Measurements from ENCODE around the gene CHKB. TPM values are rescaled to one million over a fixed set of nuclear protein-coding genes. Genes with fewer than 3 reads are reported as not detected.

CHKB gene
- total RNA-seq, 1 donor from 2014 or later = 88.1 TPM

DNA sequence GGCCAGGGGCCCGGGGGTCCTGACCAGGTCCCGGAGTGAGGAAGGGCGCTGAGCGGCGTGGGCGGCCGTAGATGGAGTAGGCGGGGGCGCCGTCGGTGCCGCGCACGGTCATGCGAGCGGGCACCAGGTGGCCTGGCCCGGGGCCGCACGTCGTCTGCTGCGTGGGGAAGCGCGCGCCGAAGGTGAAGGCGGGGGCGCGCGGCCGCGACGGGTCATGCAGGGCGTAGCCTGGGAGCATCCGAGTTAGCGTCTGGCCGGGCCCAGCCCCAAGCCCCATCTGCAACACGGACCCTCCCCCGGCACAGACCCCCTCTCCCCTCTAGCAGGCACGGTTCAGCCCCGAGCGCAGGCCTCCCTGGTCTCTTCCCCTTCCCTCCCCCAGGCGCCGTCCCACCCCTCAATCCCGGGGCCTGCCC is 51.1 kb downstream of the CHKB start:
- H3K27me3 Mint-ChIP-seq (ENCODE audit: low read depth) = peaks cover 81% of the 10 kb centered on the region
- H3K27ac Mint-ChIP-seq (ENCODE audit: unreplicated experiment) = no peak overlapping the region
- no peak overlapping the region for H3K4me3 Mint-ChIP-seq
- no peak for DNase-seq (ENCODE audit: low read depth, low spot score)
- peaks cover 29% of the 10 kb centered on the region for H3K4me1 Mint-ChIP-seq
- H3K9me3 Mint-ChIP-seq = no peaks in the 10 kb centered on the region
- TF ChIP-seq, protein P1, sequence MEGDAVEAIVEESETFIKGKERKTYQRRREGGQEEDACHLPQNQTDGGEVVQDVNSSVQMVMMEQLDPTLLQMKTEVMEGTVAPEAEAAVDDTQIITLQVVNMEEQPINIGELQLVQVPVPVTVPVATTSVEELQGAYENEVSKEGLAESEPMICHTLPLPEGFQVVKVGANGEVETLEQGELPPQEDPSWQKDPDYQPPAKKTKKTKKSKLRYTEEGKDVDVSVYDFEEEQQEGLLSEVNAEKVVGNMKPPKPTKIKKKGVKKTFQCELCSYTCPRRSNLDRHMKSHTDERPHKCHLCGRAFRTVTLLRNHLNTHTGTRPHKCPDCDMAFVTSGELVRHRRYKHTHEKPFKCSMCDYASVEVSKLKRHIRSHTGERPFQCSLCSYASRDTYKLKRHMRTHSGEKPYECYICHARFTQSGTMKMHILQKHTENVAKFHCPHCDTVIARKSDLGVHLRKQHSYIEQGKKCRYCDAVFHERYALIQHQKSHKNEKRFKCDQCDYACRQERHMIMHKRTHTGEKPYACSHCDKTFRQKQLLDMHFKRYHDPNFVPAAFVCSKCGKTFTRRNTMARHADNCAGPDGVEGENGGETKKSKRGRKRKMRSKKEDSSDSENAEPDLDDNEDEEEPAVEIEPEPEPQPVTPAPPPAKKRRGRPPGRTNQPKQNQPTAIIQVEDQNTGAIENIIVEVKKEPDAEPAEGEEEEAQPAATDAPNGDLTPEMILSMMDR (conservative IDR thresholded peaks at IDR 0.05) = no peak
- peaks cover 3% of the 10 kb centered on the region for H3K36me3 Mint-ChIP-seq (ENCODE audit: low read depth)

DNA sequence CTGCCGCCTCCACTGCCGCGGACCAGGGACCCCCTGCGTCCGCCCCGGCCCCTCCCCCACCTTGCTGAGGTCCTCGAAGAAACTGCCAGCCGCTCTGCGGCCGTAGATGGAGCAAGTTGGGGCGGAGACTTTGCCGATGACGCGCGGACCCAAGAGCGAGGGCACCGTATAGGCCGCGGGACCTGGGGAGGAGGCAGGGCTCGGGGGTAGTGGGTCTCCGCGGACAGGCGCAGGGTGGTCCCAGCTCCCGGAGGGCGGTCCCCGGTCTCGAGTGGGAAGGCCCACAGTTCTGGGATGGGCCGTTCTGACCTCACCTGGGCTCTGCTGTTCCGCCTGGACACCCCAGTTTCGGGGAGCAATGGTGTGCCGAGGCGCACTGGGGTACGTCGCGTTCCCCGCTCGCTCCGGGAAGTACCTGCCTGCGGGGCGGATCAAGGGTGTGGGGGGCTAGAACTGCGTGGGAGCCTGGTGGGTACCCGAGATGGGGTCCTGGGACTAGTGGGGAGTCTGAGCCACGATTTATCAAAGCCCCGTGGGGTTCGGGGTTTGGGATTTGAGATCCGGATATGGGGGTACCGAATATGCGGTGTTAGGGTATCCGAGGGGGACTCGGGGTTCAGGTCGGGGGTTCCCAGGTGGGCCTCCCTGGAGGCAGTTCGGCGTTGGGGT is 51.6 kb downstream of the CHKB start:
- Mint-ChIP-seq H3K36me3 (ENCODE audit: low read depth) (peaks cover 3% of the 10 kb centered on the region), H3K4me3 (peak overlapping the region; percentile 59), H3K27ac (ENCODE audit: unreplicated experiment) (no peak overlapping the region), H3K27me3 (ENCODE audit: low read depth) (peaks cover 76% of the 10 kb centered on the region), H3K9me3 (no peaks in the 10 kb centered on the region), H3K4me1 (peaks cover 29% of the 10 kb centered on the region)
- DNase-seq (ENCODE audit: low read depth, low spot score) = peak; percentile 43
- TF ChIP-seq, protein P1 (conservative IDR thresholded peaks at IDR 0.05) = no peak

DNA sequence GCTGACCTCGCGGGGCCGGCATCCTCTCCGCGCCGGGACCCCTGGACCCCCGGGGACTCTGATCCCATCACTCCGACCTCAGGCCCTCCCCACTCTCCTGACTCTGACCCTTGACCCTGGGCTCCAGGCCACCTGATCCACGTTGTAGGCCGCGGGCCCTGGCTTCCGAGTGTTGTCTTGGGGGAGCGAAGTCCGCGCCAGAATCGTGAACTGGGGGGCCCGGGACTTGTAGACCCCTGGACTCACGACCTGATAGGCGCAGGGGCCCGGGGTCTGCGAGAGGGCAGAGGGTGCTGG is 52.1 kb downstream of the CHKB start:
- peaks cover 3% of the 10 kb centered on the region for H3K36me3 Mint-ChIP-seq (ENCODE audit: low read depth)
- H3K27me3 Mint-ChIP-seq (ENCODE audit: low read depth) = peaks cover 76% of the 10 kb centered on the region
- no peaks in the 10 kb centered on the region for H3K9me3 Mint-ChIP-seq
- H3K4me3 Mint-ChIP-seq = peak overlapping the region; percentile 59
- no peak for DNase-seq (ENCODE audit: low read depth, low spot score)
- no peak overlapping the region for H3K27ac Mint-ChIP-seq (ENCODE audit: unreplicated experiment)
- TF ChIP-seq, protein P1 (conservative IDR thresholded peaks at IDR 0.05) = no peak
- peaks cover 29% of the 10 kb centered on the region for H3K4me1 Mint-ChIP-seq

DNA sequence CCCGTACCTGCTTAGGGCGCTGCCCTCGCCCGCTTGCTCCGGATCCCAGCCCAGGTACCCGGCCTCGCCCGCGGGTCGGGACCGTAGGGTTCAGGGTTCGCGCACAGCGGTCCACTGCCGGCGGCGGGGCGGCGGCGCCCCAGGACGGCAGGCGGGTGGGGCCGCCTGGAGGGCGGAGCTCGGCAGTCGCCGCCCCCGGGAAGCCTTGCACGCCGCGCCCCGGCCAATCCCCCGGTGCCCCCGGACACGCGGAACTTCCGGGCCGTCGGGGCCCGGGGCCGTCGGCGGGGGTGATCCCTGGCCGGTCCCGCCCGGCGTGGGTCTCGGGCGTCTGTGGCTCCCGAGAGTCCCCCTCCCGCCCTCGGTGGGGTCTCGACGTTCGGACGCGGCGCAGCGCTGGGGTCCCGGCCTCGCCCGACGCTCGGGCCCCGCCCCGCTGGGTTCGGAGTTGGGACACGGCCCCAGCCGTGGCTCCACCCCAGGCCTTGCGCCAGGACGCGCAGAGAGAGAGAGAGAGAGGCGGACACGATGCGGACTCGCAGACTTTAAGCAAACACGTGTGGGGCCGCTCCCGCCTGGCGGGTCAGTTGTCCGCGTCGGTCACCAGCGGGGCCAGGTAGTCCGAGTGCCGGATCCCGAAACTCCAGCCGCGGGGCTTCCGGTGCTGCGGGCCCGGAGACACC is 52.6 kb downstream of the CHKB start, which contains the start of gene TYMP:
Gene TYMP, minus strand, starts transcription at position 116 of the 683 bp plus-strand sequence. CDS start 303 bp downstream, outside the sequence.
- DNase-seq (ENCODE audit: low read depth, low spot score) = no peak
- H3K4me3 Mint-ChIP-seq = peak within 1 kb of the TSS; percentile 85
- H3K4me1 Mint-ChIP-seq = peaks cover 29% of the 10 kb centered on the region
- TF ChIP-seq, protein P1 (conservative IDR thresholded peaks at IDR 0.05) = no peak
- H3K9me3 Mint-ChIP-seq = no peaks in the 10 kb centered on the region
- no peak within 1 kb of the TSS for H3K27ac Mint-ChIP-seq (ENCODE audit: unreplicated experiment)
- H3K36me3 Mint-ChIP-seq (ENCODE audit: low read depth) = peaks cover 3% of the 10 kb centered on the region
- H3K27me3 Mint-ChIP-seq (ENCODE audit: low read depth) = peaks cover 76% of the 10 kb centered on the region

DNA sequence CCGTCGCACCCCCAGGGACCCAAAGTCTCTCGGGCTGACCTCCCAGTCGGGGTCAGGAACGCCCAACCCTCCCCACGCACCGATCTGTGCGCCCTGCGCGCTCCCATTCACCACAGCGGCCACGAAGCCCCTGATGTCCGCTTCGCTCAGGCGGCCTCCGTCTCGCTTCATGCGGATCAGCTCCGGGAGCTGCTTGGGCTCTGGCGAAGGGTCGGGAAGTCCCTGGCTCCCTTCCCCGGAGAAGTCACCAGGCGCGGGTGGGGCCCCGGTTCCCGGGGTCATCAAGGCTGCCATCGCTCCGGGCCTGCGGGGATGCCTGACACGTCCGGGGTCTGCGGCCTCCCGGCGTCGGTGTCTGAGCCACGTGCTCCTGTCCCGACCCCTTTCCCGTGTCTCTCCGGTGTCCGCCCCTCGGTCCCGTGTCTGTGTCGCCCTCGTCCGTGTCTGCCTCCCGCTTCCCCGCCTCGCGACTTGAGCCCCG is 53.2 kb downstream of the CHKB start:
- no peaks in the 10 kb centered on the region for H3K9me3 Mint-ChIP-seq
- H3K36me3 Mint-ChIP-seq (ENCODE audit: low read depth) = peaks cover 6% of the 10 kb centered on the region
- H3K4me1 Mint-ChIP-seq = peaks cover 31% of the 10 kb centered on the region
- H3K27me3 Mint-ChIP-seq (ENCODE audit: low read depth) = peaks cover 78% of the 10 kb centered on the region
- peak overlapping the region; percentile 31 for H3K4me3 Mint-ChIP-seq
- no peak for DNase-seq (ENCODE audit: low read depth, low spot score)
- H3K27ac Mint-ChIP-seq (ENCODE audit: unreplicated experiment) = no peak overlapping the region
- TF ChIP-seq, protein P1 (conservative IDR thresholded peaks at IDR 0.05) = no peak

Other genes with a start within 250 kb of the CHKB start
- gene PPP6R2, start 239.5 kb downstream of the CHKB start, total RNA-seq = 54.8 and 55.9 TPM in 2 replicates
- gene SBF1, start 107.8 kb downstream of the CHKB start, total RNA-seq = 116 and 130 TPM in 2 replicates
- 1.7 TPM in 2 replicates for gene ADM2, start 101.3 kb downstream of the CHKB start, total RNA-seq
- 0.30 and 0.35 TPM in 2 replicates for gene MIOX, start 96.0 kb downstream of the CHKB start, total RNA-seq
- 76.6 and 82.9 TPM in 2 replicates for gene LMF2, start 75.1 kb downstream of the CHKB start, total RNA-seq
- 114 and 116 TPM in 2 replicates for gene NCAPH2, start 74.6 kb downstream of the CHKB start, total RNA-seq
- 2.3 and 4.2 TPM in 2 replicates for gene SCO2, start 57.3 kb downstream of the CHKB start, total RNA-seq
- 0.86 and 1.2 TPM in 2 replicates for gene TYMP, start 52.8 kb downstream of the CHKB start, total RNA-seq
- gene KLHDC7B, start 37.0 kb downstream of the CHKB start, total RNA-seq = 0.05 and 0.07 TPM in 2 replicates
- gene SYCE3, start 19.9 kb downstream of the CHKB start, total RNA-seq = not detected in 2 replicates
- gene CPT1B, start 4.4 kb downstream of the CHKB start, total RNA-seq = 81.2 and 84.1 TPM in 2 replicates
- 30.4 and 31.8 TPM in 2 replicates for gene MAPK8IP2, start 17.9 kb upstream of the CHKB start, total RNA-seq
- gene ARSA, start 45.3 kb upstream of the CHKB start, total RNA-seq = 14.6 and 16.1 TPM in 2 replicates
- gene SHANK3, start 90.0 kb upstream of the CHKB start, total RNA-seq = 15.2 and 15.4 TPM in 2 replicates
- gene ACR, start 155.4 kb upstream of the CHKB start, total RNA-seq = 0.34 TPM in 1 of 2 replicates, not detected in the other
- 45.3 and 52.9 TPM in 2 replicates for gene RABL2B, start 200.8 kb upstream of the CHKB start, total RNA-seq